ENCODE results near the gene VMP1. TPM values are rescaled to one million over a fixed set of nuclear protein-coding genes. Genes with fewer than 3 reads are reported as not detected.
"Not testable (repeated sequence)": the region's sequence is repeated elsewhere in the genome, so short reads cannot be mapped to it uniquely, and the experiment has no call there.

The VMP1 gene
- total RNA-seq, 1 donor, result 608 TPM

GRCh38 chr17:59748591-59748990, 41.1 kb downstream of the VMP1 start:
- DNase-seq (ENCODE audit: low read depth), result no peak
- no peak for TF ChIP-seq CTCF (IDR thresholded peaks at IDR 0.05; ENCODE audit: insufficient read depth, low read depth, low read length)
- H3K4me3 ChIP-seq (ENCODE audit: low read depth, low read length), result no peak overlapping the region

GRCh38 chr17:59751955-59752413, 44.5 kb downstream of the VMP1 start:
- DNase-seq (ENCODE audit: low read depth), result no peak
- TF ChIP-seq CTCF (IDR thresholded peaks at IDR 0.05; ENCODE audit: insufficient read depth, low read depth, low read length), result no peak
- no peak overlapping the region for H3K4me3 ChIP-seq (ENCODE audit: low read depth, low read length)

GRCh38 chr17:59752446-59752845, 45.0 kb downstream of the VMP1 start:
- no peak overlapping the region for H3K4me3 ChIP-seq (ENCODE audit: low read depth, low read length)
- no peak for DNase-seq (ENCODE audit: low read depth)
- TF ChIP-seq CTCF (IDR thresholded peaks at IDR 0.05; ENCODE audit: insufficient read depth, low read depth, low read length), result no peak

GRCh38 chr17:59752922-59753321, 45.5 kb downstream of the VMP1 start:
- H3K4me3 ChIP-seq (ENCODE audit: low read depth, low read length), result no peak overlapping the region
- DNase-seq (ENCODE audit: low read depth), result no peak
- TF ChIP-seq CTCF (IDR thresholded peaks at IDR 0.05; ENCODE audit: insufficient read depth, low read depth, low read length), result no peak

GRCh38 chr17:59753522-59754467, 46.3 kb downstream of the VMP1 start:
- H3K4me3 ChIP-seq (ENCODE audit: low read depth, low read length), result peak overlapping the region; percentile 22
- peak; percentile 64 for TF ChIP-seq CTCF (IDR thresholded peaks at IDR 0.05; ENCODE audit: insufficient read depth, low read depth, low read length)
- peak; percentile 94 for DNase-seq (ENCODE audit: low read depth)

GRCh38 chr17:59754552-59754951, 47.1 kb downstream of the VMP1 start:
- no peak overlapping the region for H3K4me3 ChIP-seq (ENCODE audit: low read depth, low read length)
- DNase-seq (ENCODE audit: low read depth), result peak; percentile 96
- no peak for TF ChIP-seq CTCF (IDR thresholded peaks at IDR 0.05; ENCODE audit: insufficient read depth, low read depth, low read length)

GRCh38 chr17:59755069-59755468, 47.6 kb downstream of the VMP1 start:
- DNase-seq (ENCODE audit: low read depth); H3K4me3 ChIP-seq (ENCODE audit: low read depth, low read length): not testable (repeated sequence)

All from fibroblast of villous mesenchyme (primary cell).